Esophagus squamous epithelium (tissue), 5 donors: Measurements from ENCODE around the gene RAD9A. TPM values are rescaled to one million over a fixed set of nuclear protein-coding genes. Genes with fewer than 3 reads are reported as not detected.
A peak's percentile ranks its signal among the peaks of the same experiment; 100 is the strongest.

Experiments
- DNase-seq: peaks from one replicate; lab custom pipeline; 2025; lab: John Stamatoyannopoulos, UW
- H3K27ac ChIP-seq, 4 donors: fragments of 200-600 bp; sonication (generic); one replicate each; pipeline ENCODE4 v1.5.1; 2016 to 2019; ENCODE audit warnings: mild to moderate bottlenecking in 1 of 4
- H3K27me3 ChIP-seq, 4 donors: fragments of 200-600 bp; sonication (generic); 1 replicate in 3 of 4; 2 replicates in 1 of 4; pipeline versions ENCODE4 v1.5.1 to v1.6.0; 2017 to 2021; ENCODE audit warnings: antibody characterized with exemption in 1 of 4
- H3K36me3 ChIP-seq, 3 donors: fragments of 200-600 bp; sonication (generic); one replicate each; pipeline ENCODE4 v1.5.1; 2016 to 2019
- H3K4me1 ChIP-seq, 3 donors: fragments of 200-600 bp; sonication (generic); one replicate each; pipeline ENCODE4 v1.5.1; 2017 to 2019
- H3K4me3 ChIP-seq, 4 donors: fragments of 200-600 bp; sonication (generic); 1 replicate in 3 of 4; 2 replicates in 1 of 4; pipeline ENCODE4 v1.5.1; 2016 to 2019; ENCODE audit warnings: mild to moderate bottlenecking in 2 of 4, moderate library complexity in 1 of 4
- H3K9me3 ChIP-seq, 3 donors: fragments of 200-600 bp; sonication (generic); one replicate each; pipeline ENCODE4 v1.5.1; 2016 to 2019
- CTCF ChIP-seq, 6 experiments: fragments of 450-650 bp in 4 of 6; fragments of 200-600 bp in 2 of 6; sonication (generic) in 2 of 6; IDR thresholded peaks; one replicate each; pipeline ENCODE4 v1.5.1; 2016 to 2019; ENCODE audit warnings: antibody characterized with exemption in 6 of 6, mild to moderate bottlenecking in 4 of 6, moderate library complexity in 4 of 6
- POLR2A ChIP-seq, 4 donors: fragments of 450-650 bp; IDR thresholded peaks; one replicate each; pipeline ENCODE4 v1.6.1; 2017; ENCODE audit warnings: antibody characterized with exemption in 4 of 4, mild to moderate bottlenecking in 4 of 4, moderate library complexity in 3 of 4
- WGBS, 2 donors: methylation state at CpG; one replicate each; pipeline ENCODE4 v1.1.5; 2018; 5-methylcytosine and 5-hydroxymethylcytosine counted together
- intact Hi-C: fragments of 100-400 bp; cut with DNase I; formaldehyde crosslinking; loops from one replicate; pipeline ENCODE4 v1.15.0; 2022
- total RNA-seq, 4 donors: library from RNA; depleted of rRNA; stranded (reverse); fragments of >200 nt; gene quantifications; one replicate each; pipeline ENCODE4 v1.1.0, GENCODE V29; 2016
- donor health status: DM: yes; HTN: yes; CAD: no.

Gene RAD9A
- total RNA-seq, 4 donors from 2014 or later = 10.6 to 18.3 (median 12.7) TPM

DNA sequence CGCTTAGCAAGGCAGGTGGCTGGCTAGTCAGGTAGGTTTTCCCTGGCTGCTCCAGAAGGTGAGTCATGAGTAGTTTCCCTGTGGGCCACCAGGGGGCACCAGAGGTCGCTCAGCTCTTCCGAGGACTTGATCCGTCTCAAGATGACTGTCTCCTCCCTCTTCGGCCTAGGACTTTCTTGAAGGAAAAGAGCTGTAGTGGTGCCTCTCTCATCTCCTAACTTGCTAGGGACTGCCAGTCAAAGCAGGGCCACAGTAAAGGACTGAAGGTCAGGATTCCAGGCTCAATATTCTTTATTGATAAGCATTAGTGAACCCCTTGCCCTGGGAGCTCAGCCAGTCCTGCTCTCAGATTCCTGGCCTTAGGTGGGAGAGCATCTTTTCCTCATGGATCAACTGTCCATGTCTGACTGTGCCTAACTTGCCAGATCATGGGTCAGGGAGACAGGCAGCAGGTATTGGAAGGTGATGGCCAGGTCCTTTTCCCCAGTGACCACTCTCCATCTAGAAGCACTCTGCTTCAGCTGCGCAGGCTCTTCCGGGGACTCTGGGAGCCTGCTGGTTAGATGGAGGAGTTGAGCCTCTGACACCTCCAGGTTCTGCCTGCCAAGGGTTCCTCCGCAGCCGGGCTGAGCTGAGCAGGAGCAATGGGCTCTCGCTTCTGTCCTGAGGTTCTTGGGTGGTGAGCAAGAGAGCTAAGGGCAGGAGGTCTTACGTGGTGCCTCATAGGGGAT lies 40.3 kb upstream of the RAD9A start:
- no peaks in the 10 kb centered on the region for H3K9me3 ChIP-seq
- H3K27ac ChIP-seq = peak overlapping the region; percentile 97 to 100 (median 100)
- H3K36me3 ChIP-seq = no peaks in the 10 kb centered on the region
- 21 to 50% methylated on average over 2 to 7 of the region's 11 CpGs for WGBS, 2 donors
- no peaks in the 10 kb centered on the region for H3K27me3 ChIP-seq
- H3K4me3 ChIP-seq = peak overlapping the region in 2 of 4 donors; percentile 76 to 86
- peaks cover 48 to 81% (median 54%) of the 10 kb centered on the region in 3 donors for H3K4me1 ChIP-seq
- intact Hi-C loops = no loop called here
- peak; percentile 85 to 95 (median 94) for TF ChIP-seq CTCF (IDR thresholded peaks at IDR 0.05)
- TF ChIP-seq POLR2A (IDR thresholded peaks at IDR 0.05) = no peak
- no peak for DNase-seq

DNA sequence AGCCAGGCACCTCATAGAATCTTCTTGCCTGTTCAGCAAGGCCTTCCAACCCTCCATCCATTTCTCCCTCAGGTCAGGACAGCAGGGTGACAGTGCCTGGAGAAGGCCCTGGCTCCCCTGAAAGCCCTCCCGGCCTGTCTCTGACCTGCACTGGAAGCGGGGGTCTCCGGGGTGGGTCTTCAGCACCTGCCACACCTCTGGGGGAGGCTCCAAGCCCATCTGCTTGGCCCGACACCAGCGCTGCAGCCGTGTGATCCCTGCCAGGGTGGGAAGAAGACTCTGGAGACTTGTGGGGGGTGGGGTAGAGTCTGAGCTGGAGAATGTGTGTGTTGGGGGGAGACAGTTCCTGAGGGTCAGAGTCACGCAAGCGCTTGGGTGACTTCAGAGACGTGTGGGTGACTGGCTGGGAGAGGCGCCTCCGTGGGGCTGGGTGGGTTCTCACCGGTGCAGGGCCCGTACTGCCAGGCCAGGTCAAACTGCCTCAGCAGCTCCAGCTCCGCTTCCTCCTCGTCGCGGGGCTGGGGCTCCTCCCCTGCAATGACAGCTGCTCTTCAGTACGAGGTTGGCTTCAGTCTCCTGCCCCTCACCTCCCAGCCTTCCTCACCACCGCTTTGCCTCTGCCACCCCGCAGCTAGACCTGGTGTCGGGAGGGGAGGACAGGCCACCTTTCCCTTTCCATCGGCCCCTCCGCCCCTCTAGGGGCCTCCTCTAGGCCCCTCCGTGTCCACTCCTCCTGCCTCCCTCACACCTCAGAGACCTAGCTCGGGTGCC lies 39.1 kb upstream of the RAD9A start:
- Histone ChIP-seq H3K4me3 (peak overlapping the region; percentile 73 to 86 (median 76)), H3K27ac (peak overlapping the region; percentile 97 to 100 (median 100)), H3K36me3 (no peaks in the 10 kb centered on the region), H3K27me3 (no peaks in the 10 kb centered on the region), H3K4me1 (peaks cover 59 to 85% (median 60%) of the 10 kb centered on the region in 3 donors), H3K9me3 (no peaks in the 10 kb centered on the region)
- WGBS, 2 donors = 0 to 2% methylated on average over 9 to 15 of the region's 25 CpGs
- intact Hi-C loops = no loop called here
- DNase-seq = no peak
- TF ChIP-seq POLR2A (IDR thresholded peaks at IDR 0.05) (no peak), CTCF (IDR thresholded peaks at IDR 0.05) (no peak)

DNA sequence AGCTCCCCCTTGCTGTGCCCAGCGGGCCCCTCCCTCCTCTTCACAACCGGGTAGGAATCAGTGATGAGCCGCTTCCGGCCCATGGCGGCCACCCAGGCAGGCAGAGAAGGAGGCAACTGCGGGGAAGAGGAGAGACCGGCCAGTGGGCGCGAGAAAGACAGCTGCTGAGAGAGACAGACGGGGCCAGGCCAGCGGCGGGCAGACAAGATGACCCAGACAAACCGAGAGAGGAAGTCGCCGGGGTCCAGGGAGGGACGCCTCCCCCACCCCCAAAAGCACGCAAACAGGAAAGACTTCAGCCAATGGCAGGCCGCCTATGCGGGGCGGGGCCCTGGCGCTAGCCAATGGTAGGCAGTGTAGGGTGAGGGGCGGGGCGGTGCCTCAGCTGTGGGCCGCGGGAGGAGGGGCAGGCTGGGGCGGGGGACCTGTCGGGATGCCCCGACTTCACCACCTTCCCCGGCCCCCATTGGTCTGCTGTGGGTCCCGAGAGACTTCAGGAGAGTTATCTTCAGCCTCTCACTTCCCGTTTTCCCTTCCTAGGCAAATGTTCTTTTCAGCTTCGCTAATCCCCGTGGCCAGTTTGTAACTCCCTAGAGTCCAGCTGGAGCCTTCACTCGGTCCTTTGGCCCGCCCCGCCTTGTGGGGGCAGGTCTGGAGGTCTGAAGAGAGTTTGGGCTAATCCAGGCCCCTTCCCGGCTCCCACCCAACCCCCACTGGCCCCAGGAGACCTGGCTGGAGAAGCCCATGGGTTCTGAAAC lies 38.3 kb upstream of the RAD9A start, which contains the start of gene POLD4:
Gene POLD4, minus strand, starts transcription at position 230 of the 758 bp plus-strand sequence. Its CDS starts 147 bp downstream, at position 83.
- intact Hi-C loops = no loop called here
- peak; percentile 95 for DNase-seq
- no peaks in the 10 kb centered on the region for H3K9me3 ChIP-seq
- peak within 1 kb of the TSS; percentile 97 to 100 (median 100) for H3K27ac ChIP-seq
- peak within 1 kb of the TSS; percentile 73 to 86 (median 76) for H3K4me3 ChIP-seq
- peaks cover 59 to 89% (median 63%) of the 10 kb centered on the region in 3 donors for H3K4me1 ChIP-seq
- no peaks in the 10 kb centered on the region for H3K27me3 ChIP-seq
- no peaks in the 10 kb centered on the region for H3K36me3 ChIP-seq
- WGBS, 2 donors = 0 to 2% methylated on average over 8 to 15 of the region's 37 CpGs
- TF ChIP-seq POLR2A (IDR thresholded peaks at IDR 0.05) = peak in 3 of 4 donors; percentile 68 to 94 (median 83)
- TF ChIP-seq CTCF (IDR thresholded peaks at IDR 0.05) = no peak

DNA sequence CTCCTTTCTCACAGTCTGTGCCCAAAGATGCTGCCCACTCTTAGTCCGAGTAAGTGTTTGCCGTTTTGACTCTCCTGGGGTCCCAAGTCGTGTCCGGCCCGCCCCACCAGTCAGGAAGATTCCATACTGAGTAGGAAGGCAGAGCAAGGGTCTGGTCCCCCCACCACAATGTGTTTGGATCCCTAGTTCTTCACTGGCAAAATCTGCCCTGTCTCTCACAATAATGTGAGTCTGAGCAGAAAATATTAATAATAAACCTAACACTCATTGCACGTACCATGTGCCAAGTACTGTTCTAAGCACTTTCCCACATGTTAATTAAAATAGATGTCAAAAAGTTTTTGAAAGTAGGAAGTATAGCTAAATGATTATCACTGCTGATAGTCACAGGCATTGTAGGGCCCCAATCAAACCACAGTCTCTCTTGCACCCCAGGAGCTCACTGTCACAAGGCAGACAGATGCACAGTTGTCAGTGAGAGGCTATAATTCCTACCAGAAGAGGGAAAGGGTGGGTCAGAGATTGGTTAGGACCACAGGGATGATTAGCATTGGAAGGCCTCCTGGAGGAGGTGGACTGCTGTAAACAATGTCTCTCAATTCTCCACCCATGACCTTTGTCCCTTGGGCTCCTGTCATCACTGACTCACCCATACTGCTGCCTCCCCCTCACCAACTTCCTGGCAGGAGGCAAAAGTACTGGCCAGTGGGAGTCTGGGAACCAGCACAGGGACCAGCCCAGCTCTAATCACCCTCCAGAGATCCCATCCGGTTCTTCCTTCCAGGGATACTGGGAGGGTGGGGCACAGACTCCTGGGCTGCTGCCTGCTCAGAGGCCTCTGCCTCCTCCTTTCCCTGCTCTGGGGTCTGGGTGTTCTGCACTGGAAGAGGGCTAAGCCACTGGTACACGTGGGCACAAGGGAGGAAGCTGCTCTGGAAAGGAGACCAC lies 37.4 kb upstream of the RAD9A start:
- intact Hi-C loops = no loop called here
- Histone ChIP-seq H3K9me3 (no peaks in the 10 kb centered on the region), H3K36me3 (no peaks in the 10 kb centered on the region), H3K4me3 (peak overlapping the region; percentile 73 to 86 (median 76)), H3K27me3 (no peaks in the 10 kb centered on the region), H3K4me1 (peaks cover 59 to 81% (median 63%) of the 10 kb centered on the region in 3 donors), H3K27ac (peak overlapping the region; percentile 97 to 100 (median 100))
- DNase-seq = no peak
- no peak for TF ChIP-seq CTCF (IDR thresholded peaks at IDR 0.05)
- no peak for TF ChIP-seq POLR2A (IDR thresholded peaks at IDR 0.05)
- WGBS, 2 donors = 35 to 45% methylated on average over 3 to 6 of the region's 8 CpGs
